ENCODE data around the gene SGMS1.

- TF ChIP-seq CTCF (IDR thresholded peaks at IDR 0.05) (no peak), EZH2 (IDR thresholded peaks at IDR 0.05) (no peak), EZH2phosphoT487 (IDR thresholded peaks at IDR 0.05) (no peak)
These were observed 306.8 kb downstream of the SGMS1 start for GRCh38 chr10:50316695-50317648.

Measured in neural progenitor cell (in vitro differentiated cells).